T-helper 17 cell (primary cell): ENCODE measurements around the gene NUP98. TPM values are rescaled to one million over a fixed set of nuclear protein-coding genes. Genes with fewer than 3 reads are reported as not detected.

Experiments used
- ATAC-seq: fragments of 150-1000 bp; cut with Tn5 transposase; 2 replicates; pipeline ENCODE4 v1.10.0; 2021; ENCODE audit warnings: mild to moderate bottlenecking, moderate library complexity
- DNase-seq, 3 donors: peaks; one replicate each; pipeline versions ENCODE4 v3.0.0 to v3.0.0-alpha.2; 2020 to 2021
- H3K9me3 ChIP-seq: one replicate; pipeline ENCODE4 v1.7.0; 2013; ENCODE audit warnings: low read length, mild to moderate bottlenecking; ENCODE audit not compliant: control insufficient read depth, poor library complexity, severe bottlenecking
- H3K27ac Mint-ChIP-seq: one replicate; pipeline ENCODE4 v1.8.0; 2022; ENCODE audit warnings: mild to moderate bottlenecking, moderate library complexity, mixed read lengths
- H3K27me3 Mint-ChIP-seq: one replicate; pipeline ENCODE4 v1.8.0; 2022; ENCODE audit warnings: mixed read lengths
- H3K36me3 Mint-ChIP-seq: one replicate; pipeline ENCODE4 v1.8.0; 2022; ENCODE audit warnings: low read depth, mixed read lengths
- H3K4me1 Mint-ChIP-seq: one replicate; pipeline ENCODE4 v1.8.0; 2022; ENCODE audit warnings: mild to moderate bottlenecking, mixed read lengths
- H3K4me3 Mint-ChIP-seq: one replicate; pipeline ENCODE4 v1.8.0; 2022; ENCODE audit warnings: mild to moderate bottlenecking, moderate library complexity, mixed read lengths
- total RNA-seq, 4 donors: library from RNA in 2 of 4; stranded (reverse) in 2 of 4; gene quantifications; one replicate each; pipeline ENCODE4 v1.2.3 and lab custom pipeline; 2022 to 2026

Gene NUP98
- total RNA-seq, 2 donors from 2014 or later: 120 to 128 TPM

DNA sequence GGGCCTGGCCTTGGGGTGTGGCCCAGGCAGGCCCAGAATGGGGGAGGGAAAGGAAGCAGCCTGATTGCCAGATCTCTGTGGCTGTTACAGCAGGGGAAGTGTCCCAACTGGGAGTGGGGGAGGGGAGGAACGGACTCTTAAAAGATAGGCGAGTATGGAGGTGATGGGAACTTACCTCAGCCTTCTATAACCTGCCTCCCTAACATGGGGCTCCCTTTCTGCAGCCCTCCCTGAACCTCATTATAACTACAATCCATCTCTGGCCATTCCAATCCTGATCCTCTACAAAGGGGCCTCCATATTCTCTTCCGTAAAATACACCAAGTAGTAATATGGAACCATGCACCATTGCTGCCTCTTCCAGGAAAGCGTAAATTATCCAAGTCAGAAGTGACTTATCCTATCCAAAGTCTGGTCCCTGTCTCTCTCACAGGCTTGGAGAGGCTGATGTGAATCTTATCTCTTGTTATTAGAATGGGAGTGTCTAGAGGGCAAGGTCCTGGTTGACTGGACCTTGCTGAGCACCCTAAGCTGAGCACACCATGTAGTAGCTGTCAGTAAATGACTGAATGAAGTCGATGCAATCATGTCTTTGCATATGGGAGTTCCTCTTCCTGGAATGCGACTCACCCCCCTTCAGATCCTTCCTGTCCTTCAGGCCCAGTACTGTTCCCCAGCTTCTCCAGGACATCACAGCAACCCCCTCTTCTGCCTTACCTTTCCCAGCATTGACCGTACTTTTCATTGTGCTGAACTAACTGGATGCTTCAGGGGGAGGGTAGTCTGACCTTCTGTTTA, 37.5 kb upstream of the NUP98 start:
- peak overlapping the region; percentile 98 for H3K27ac Mint-ChIP-seq
- H3K27me3 Mint-ChIP-seq: no peaks in the 10 kb centered on the region
- H3K4me1 Mint-ChIP-seq: peaks cover 76% of the 10 kb centered on the region
- ATAC-seq (no peak), DNase-seq (no peak)
- H3K36me3 Mint-ChIP-seq: peaks cover 11% of the 10 kb centered on the region
- no peaks in the 10 kb centered on the region for H3K9me3 ChIP-seq
- H3K4me3 Mint-ChIP-seq: peak overlapping the region; percentile 97

- no peak for ATAC-seq
- Mint-ChIP-seq H3K4me1 (peaks cover 70% of the 10 kb centered on the region), H3K27me3 (no peaks in the 10 kb centered on the region), H3K4me3 (peak overlapping the region; percentile 97), H3K27ac (peak overlapping the region; percentile 98), H3K36me3 (peaks cover 7% of the 10 kb centered on the region)
- DNase-seq: no peak
- H3K9me3 ChIP-seq: no peaks in the 10 kb centered on the region
Observed at GRCh38 chr11:3834349-3834663, 37.0 kb upstream of the NUP98 start.

GRCh38 chr11:3833449-3833848, 36.1 kb upstream of the NUP98 start:
- DNase-seq (no peak), ATAC-seq (no peak)
- H3K9me3 ChIP-seq: no peaks in the 10 kb centered on the region
- Mint-ChIP-seq H3K27ac (peak overlapping the region; percentile 98), H3K4me3 (peak overlapping the region; percentile 97), H3K36me3 (peaks cover 4% of the 10 kb centered on the region), H3K27me3 (no peaks in the 10 kb centered on the region), H3K4me1 (peaks cover 63% of the 10 kb centered on the region)

DNA sequence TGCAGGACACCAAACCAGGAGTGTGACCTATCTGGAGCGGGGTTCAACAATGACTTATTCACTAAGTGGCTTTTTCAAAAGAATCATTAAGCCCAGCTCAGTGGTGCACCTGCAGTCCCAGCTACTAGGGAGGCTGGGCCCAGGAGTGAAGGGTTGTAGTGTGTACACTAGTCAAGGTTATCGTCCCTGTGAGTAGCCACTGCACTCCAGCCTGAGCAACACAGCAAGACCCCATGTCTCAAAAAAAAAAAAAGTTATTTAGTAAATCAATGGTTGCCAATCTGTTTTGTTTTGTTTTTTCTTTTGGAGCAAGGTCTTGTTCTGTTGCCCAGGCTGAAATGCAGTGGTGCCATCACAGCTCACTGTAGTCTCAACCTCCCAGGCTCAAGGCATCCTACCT, 35.5 kb upstream of the NUP98 start:
- ATAC-seq (no peak), DNase-seq (no peak)
- Mint-ChIP-seq H3K27ac (peak overlapping the region; percentile 98), H3K27me3 (no peaks in the 10 kb centered on the region), H3K4me3 (peak overlapping the region; percentile 97), H3K4me1 (peaks cover 61% of the 10 kb centered on the region), H3K36me3 (peaks cover 4% of the 10 kb centered on the region)
- no peaks in the 10 kb centered on the region for H3K9me3 ChIP-seq

DNA sequence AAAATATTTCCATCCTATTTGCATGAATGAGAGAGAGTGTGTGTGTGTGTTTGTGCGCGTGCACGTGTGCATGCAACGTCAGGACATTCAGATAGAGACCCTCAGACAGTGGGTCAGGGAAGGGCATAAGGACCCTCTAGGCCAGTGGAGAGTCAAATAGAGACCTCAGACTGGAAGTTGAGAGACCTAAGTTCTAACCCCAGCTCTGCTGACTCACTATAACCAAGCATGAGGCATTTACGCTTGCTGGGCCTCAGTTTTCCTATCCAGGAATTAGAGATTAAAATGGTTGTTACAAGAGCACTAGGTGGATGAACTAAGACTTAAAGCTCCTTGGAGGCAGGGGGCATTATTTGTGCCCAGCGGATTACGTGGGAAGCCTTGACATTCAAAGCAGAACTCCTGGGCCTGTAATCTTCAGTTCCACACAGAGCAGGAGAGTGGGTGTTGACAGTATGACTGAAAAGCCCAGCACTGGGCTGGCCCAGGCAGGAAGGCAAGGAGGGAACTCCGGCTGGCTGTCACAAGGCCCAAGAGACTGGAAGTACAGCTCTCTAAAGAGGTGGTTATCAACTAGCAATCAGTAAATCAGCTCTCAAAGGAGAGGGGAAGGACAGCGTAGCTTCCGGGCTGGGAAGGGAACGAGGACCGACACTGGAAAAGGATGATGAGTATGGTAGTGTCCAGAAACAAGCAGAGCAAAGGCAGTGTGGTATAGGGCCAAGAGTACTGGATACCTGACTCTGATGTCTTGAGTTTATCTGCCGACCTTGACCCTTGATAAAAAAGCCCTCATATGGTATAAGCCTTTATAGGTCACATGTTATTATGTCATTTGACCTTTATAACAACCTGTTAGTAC, 34.3 kb upstream of the NUP98 start:
- H3K9me3 ChIP-seq: no peaks in the 10 kb centered on the region
- ATAC-seq (peak; percentile 43), DNase-seq (no peak)
- Mint-ChIP-seq H3K27me3 (no peaks in the 10 kb centered on the region), H3K27ac (peak overlapping the region; percentile 98), H3K36me3 (peaks cover 4% of the 10 kb centered on the region), H3K4me3 (peak overlapping the region; percentile 71), H3K4me1 (peaks cover 64% of the 10 kb centered on the region)

DNA sequence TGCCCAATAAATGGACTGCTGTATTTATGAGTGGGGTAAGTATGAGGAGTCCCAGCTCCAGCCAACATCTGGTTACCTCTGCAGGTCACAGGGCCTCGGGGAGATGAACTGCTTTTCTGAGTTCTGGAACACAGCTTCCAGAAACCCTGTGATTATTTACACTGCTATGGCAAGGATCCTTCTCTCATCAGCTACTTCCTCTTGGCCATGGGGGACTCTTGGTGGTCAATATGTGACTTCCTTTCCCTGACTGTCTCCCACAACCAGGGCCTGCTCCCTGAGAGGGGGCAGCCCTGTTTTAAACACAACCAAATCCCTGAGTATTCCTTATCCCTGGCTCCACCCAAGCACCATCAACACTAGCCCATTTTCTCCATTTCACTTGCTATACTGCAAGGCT, 33.4 kb upstream of the NUP98 start:
- no peaks in the 10 kb centered on the region for H3K9me3 ChIP-seq
- H3K4me1 Mint-ChIP-seq: peaks cover 65% of the 10 kb centered on the region
- ATAC-seq: no peak
- no peaks in the 10 kb centered on the region for H3K27me3 Mint-ChIP-seq
- no peak overlapping the region for H3K4me3 Mint-ChIP-seq
- H3K36me3 Mint-ChIP-seq: peaks cover 4% of the 10 kb centered on the region
- DNase-seq: no peak
- peak overlapping the region; percentile 98 for H3K27ac Mint-ChIP-seq

DNA sequence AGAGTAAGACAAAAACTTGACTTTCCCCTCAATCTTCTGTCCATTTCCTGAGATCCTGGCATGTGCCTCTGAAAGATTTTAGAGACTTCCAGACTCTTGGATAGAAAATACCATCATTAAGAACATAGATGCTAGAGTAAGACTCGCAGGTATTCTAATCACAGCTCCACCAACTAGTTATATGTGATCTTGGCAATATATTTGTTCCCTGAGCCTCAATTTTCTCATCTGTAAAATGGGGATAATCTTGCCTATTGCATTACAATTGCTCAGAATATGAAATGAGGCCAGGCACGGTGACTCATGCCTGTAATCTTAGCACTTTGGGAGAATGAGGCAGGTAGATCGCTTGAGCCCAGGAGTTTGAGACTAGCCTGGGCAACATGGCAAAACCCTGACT, 32.7 kb upstream of the NUP98 start:
- H3K9me3 ChIP-seq: no peaks in the 10 kb centered on the region
- Mint-ChIP-seq H3K4me1 (peaks cover 59% of the 10 kb centered on the region), H3K36me3 (no peaks in the 10 kb centered on the region), H3K4me3 (no peak overlapping the region), H3K27me3 (no peaks in the 10 kb centered on the region), H3K27ac (peak overlapping the region; percentile 98)
- DNase-seq (no peak), ATAC-seq (no peak)

GRCh38 chr11:3827434-3828186, 30.3 kb upstream of the NUP98 start:
- H3K27me3 Mint-ChIP-seq: no peaks in the 10 kb centered on the region
- peaks cover 48% of the 10 kb centered on the region for H3K4me1 Mint-ChIP-seq
- H3K9me3 ChIP-seq: no peaks in the 10 kb centered on the region
- no peaks in the 10 kb centered on the region for H3K36me3 Mint-ChIP-seq
- H3K27ac Mint-ChIP-seq: peak overlapping the region; percentile 29
- DNase-seq (no peak), ATAC-seq (no peak)
- H3K4me3 Mint-ChIP-seq: no peak overlapping the region

DNA sequence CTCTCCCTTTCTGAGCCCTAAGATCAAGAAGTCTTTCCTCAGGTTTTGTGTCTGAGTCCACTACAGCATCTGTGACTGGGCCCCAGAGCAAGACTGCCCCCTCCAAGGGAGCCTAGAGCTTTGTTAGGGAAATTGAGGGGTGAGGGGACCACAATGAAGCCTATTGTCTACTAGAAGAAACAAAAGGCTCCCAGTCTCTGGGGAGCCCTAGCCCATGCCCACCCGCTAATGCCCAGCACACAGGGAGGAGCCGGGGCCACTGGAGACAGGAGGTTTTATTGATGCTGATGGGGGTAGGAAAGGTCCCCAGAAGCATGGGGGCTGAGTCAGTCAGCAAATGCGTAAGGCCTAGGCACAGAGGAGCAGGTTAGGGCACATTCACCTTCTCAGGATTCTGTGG, 29.4 kb upstream of the NUP98 start:
- Mint-ChIP-seq H3K27me3 (no peaks in the 10 kb centered on the region), H3K4me1 (peaks cover 41% of the 10 kb centered on the region), H3K27ac (peak overlapping the region; percentile 81), H3K36me3 (no peaks in the 10 kb centered on the region), H3K4me3 (no peak overlapping the region)
- ATAC-seq (no peak), DNase-seq (no peak)
- no peaks in the 10 kb centered on the region for H3K9me3 ChIP-seq

DNA sequence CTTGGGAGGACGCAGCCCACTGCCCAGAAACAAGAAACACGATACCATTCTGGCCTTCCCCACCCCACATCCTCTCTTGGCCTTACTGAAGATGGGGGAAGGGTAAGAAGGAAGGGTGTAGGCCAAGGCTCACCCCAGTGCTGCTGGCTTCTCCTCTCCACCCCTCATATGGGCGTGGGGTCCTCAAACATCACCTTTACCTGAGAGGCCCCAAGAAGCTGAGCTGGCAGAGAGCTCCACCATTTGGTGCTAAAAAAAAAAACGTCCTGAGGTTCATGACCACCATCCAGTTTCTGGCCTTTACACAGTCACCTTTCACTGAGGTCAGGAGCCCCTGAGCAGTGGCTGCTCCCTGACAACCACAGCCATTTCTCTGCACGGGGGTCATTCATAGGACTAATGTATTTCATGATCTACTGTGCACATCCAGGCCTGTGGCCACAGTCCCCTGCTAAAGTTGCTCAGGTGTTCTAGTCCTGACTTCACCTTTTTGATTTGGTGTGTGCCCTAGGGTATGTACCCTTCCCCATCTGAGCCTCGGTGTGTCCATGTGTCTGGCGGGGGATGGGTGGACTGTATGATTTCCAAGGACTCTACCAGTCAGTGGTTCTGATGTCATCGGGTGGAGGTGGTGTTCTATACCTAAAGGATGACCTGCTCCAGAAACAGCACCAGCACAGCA, 28.3 kb upstream of the NUP98 start:
- Mint-ChIP-seq H3K27me3 (no peaks in the 10 kb centered on the region), H3K36me3 (no peaks in the 10 kb centered on the region), H3K27ac (peak overlapping the region; percentile 81), H3K4me1 (peaks cover 31% of the 10 kb centered on the region), H3K4me3 (no peak overlapping the region)
- ATAC-seq: no peak
- DNase-seq: no peak
- H3K9me3 ChIP-seq: no peaks in the 10 kb centered on the region

DNA sequence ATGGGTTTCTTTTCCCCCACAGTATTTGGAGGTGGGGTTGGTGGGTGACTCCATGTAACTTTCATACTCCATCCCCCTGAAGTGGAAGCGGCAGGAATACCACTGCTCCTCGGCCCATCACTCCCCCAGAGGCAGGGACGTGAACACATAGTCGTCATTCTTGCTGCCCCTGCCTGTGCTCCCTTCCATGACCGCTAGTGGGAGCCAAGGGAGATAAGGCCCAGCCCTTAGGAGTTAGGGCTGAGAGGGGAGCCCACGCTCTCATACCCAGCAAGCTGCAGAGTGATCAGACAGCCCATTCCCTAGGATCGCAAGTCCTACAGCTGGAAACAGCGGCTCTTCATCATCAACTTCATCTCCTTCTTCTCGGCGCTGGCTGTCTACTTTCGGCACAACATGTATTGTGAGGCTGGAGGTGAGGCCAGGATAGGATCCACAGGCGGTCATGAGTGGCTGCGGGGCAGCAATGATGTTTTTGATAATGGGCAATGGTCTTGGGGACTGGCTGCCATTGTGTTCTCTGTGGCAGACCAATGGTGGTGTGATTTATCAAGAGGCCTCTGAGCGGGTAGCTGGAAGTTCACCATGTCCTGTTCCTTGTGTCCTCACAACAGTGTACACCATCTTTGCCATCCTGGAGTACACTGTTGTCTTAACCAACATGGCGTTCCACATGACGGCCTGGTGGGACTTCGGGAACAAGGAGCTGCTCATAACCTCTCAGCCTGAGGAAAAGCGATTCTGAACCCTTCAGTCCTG, 27.5 kb upstream of the NUP98 start:
- H3K9me3 ChIP-seq: no peaks in the 10 kb centered on the region
- Mint-ChIP-seq H3K27ac (peak overlapping the region; percentile 81), H3K4me3 (peak overlapping the region; percentile 25), H3K4me1 (peaks cover 27% of the 10 kb centered on the region), H3K27me3 (no peaks in the 10 kb centered on the region), H3K36me3 (no peaks in the 10 kb centered on the region)
- ATAC-seq: peak; percentile 95
- peak; percentile 55 to 81 (median 64) for DNase-seq

DNA sequence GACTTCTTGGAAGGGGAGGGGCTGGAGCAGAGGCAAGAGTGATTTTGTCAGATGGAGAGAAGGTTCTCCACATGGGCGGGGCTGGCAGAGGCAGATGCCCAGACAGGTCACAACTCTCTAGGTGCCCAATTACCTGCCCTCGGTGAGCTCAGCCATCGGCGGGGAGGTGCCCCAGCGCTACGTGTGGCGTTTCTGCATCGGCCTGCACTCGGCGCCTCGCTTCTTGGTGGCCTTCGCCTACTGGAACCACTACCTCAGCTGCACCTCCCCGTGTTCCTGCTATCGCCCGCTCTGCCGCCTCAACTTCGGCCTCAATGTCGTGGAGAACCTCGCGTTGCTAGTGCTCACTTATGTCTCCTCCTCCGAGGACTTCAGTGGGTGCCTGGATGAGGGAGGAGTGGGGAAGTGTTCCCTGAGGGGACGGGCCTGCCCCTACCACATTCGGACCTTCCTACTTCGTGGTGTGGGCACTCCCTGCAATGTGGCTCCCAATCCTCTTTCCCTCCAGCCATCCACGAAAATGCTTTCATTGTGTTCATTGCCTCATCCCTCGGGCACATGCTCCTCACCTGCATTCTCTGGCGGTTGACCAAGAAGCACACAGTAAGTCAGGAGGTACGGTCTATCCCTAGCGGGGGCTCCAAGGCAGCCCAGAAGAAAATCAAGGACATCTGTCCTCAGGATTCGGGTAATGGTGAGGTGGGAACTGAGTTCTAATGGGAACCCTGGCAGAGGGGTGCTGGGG, 26.6 kb upstream of the NUP98 start:
- Mint-ChIP-seq H3K36me3 (no peaks in the 10 kb centered on the region), H3K27me3 (no peaks in the 10 kb centered on the region), H3K4me3 (no peak overlapping the region), H3K4me1 (peaks cover 31% of the 10 kb centered on the region), H3K27ac (peak overlapping the region; percentile 81)
- no peak for ATAC-seq
- no peaks in the 10 kb centered on the region for H3K9me3 ChIP-seq
- no peak for DNase-seq
